IMR-90 (cell line): ENCODE data around the gene PLCZ1.

Experiments used
- CEBPB ChIP-seq: IDR thresholded peaks from 2 replicates; pipeline ENCODE4 v1.6.1; 2012; ENCODE audit warnings: low read depth, low read length, improper control_type of control experiment
- MXI1 ChIP-seq: IDR thresholded peaks from 2 replicates; pipeline ENCODE4 v1.6.1; 2012; ENCODE audit warnings: low read depth, mild to moderate bottlenecking, low read length, moderate library complexity, borderline replicate concordance
- POLR2A ChIP-seq: IDR thresholded peaks from 2 replicates; pipeline ENCODE4 v1.6.1; 2012; ENCODE audit warnings: mild to moderate bottlenecking, low read depth, low read length
- TF ChIP-seq, protein P1 (sequence below): fragments of 150-350 bp; IDR thresholded peaks from 2 replicates; pipeline ENCODE4 v1.6.1; 2017; ENCODE audit warnings: mild to moderate bottlenecking, antibody characterized with exemption, low read length, low read depth
- TF ChIP-seq, protein P2 (sequence below): conservative IDR thresholded peaks from 2 replicates; pipeline ENCODE4 v1.5.1; 2012; ENCODE audit warnings: mild to moderate bottlenecking, low read depth, low read length, improper control_type of control experiment
- TF ChIP-seq, protein P3 (sequence below): fragments of 150-350 bp; IDR thresholded peaks from 2 replicates; pipeline ENCODE4 v1.6.1; 2016; ENCODE audit warnings: low read depth, mild to moderate bottlenecking, low read length, moderate library complexity, borderline replicate concordance

DNA sequence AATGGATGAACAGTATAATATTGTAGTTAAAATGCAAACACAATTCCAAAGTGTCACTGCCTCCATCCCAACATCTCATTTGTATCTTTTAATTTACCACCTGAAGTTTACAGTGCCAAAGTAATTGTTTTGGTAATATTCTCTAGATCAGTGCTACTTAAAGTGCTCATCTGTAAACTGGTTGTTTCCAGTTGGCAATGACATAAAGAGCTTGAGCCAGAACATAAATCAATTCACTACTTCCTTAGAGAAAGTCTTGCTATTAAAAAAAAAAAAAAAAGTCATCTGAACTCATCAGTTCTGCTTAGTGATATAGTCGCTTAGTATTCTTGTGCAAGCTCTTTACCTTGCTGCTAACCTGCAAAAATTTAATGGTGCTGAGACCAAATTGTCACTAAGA is 16.4 kb downstream of the PLCZ1 start:
- no peak for TF ChIP-seq CEBPB
- TF ChIP-seq, protein P1, sequence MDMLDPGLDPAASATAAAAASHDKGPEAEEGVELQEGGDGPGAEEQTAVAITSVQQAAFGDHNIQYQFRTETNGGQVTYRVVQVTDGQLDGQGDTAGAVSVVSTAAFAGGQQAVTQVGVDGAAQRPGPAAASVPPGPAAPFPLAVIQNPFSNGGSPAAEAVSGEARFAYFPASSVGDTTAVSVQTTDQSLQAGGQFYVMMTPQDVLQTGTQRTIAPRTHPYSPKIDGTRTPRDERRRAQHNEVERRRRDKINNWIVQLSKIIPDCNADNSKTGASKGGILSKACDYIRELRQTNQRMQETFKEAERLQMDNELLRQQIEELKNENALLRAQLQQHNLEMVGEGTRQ = no peak
- TF ChIP-seq, protein P2, sequence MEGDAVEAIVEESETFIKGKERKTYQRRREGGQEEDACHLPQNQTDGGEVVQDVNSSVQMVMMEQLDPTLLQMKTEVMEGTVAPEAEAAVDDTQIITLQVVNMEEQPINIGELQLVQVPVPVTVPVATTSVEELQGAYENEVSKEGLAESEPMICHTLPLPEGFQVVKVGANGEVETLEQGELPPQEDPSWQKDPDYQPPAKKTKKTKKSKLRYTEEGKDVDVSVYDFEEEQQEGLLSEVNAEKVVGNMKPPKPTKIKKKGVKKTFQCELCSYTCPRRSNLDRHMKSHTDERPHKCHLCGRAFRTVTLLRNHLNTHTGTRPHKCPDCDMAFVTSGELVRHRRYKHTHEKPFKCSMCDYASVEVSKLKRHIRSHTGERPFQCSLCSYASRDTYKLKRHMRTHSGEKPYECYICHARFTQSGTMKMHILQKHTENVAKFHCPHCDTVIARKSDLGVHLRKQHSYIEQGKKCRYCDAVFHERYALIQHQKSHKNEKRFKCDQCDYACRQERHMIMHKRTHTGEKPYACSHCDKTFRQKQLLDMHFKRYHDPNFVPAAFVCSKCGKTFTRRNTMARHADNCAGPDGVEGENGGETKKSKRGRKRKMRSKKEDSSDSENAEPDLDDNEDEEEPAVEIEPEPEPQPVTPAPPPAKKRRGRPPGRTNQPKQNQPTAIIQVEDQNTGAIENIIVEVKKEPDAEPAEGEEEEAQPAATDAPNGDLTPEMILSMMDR = no peak
- TF ChIP-seq, protein P3, sequence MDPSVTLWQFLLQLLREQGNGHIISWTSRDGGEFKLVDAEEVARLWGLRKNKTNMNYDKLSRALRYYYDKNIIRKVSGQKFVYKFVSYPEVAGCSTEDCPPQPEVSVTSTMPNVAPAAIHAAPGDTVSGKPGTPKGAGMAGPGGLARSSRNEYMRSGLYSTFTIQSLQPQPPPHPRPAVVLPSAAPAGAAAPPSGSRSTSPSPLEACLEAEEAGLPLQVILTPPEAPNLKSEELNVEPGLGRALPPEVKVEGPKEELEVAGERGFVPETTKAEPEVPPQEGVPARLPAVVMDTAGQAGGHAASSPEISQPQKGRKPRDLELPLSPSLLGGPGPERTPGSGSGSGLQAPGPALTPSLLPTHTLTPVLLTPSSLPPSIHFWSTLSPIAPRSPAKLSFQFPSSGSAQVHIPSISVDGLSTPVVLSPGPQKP = no peak
- no peak for TF ChIP-seq POLR2A
- no peak for TF ChIP-seq MXI1
